ENCODE data around the gene HEXB.
"Not testable (repeated sequence)": the region's sequence is repeated elsewhere in the genome, so short reads cannot be mapped to it uniquely, and the experiment has no call there.

HEXB gene

GRCh38 chr5:74725331-74725730 is 40.3 kb downstream of the HEXB start:
- no peak for FAIRE-seq

DNA sequence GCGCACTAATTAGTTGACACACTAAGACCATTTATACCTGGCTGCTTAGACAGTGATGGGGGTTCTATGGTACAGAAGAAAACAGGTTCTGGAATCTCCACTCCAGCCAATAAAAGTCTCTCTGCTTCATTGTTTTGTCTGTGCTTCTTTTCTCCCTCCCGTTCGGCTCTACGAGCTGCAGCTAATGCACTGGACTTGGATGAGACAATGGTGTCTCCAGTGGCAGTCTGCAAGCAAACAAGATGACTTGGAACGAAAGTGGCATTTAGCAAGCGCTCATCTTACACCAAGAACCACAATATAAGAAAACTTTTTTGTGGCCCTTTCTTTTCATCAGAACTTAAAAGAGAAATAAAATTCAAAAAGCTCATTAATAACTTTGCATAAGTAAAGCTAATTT is 51.7 kb downstream of the HEXB start:
- FAIRE-seq (no peak), DNase-seq (ENCODE audit: low spot score) (no peak)

More at GRCh38 chr5:74725331-74725730, 40.3 kb downstream of the HEXB start:
- no peak for DNase-seq (ENCODE audit: low spot score)

- FAIRE-seq (no peak), DNase-seq (ENCODE audit: low spot score) (no peak)
Measured at GRCh38 chr5:74738406-74738805, 53.4 kb downstream of the HEXB start.

GRCh38 chr5:74748742-74749141 is 63.7 kb downstream of the HEXB start:
- FAIRE-seq; DNase-seq (ENCODE audit: low spot score): not testable (repeated sequence)

DNA sequence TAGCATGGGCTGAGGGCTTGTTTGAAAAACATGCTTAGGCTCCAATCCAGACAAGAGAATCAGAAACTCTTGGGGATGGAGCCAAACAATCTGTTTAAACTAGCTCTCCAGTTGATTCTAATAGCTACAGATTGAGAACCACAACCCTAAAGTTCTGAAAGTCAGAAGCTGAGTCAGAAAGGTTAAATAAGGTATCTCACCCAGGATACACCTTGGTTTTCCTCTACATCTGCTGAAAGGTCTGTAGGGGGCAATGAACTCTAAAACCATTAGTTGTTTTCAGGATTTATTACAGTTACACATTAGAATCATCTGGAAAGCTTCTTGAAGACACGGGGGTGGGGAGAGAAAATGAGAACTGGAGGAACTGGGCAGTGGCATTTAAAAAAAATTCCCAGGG is 76.2 kb downstream of the HEXB start:
- FAIRE-seq = peak; percentile 77

DNA sequence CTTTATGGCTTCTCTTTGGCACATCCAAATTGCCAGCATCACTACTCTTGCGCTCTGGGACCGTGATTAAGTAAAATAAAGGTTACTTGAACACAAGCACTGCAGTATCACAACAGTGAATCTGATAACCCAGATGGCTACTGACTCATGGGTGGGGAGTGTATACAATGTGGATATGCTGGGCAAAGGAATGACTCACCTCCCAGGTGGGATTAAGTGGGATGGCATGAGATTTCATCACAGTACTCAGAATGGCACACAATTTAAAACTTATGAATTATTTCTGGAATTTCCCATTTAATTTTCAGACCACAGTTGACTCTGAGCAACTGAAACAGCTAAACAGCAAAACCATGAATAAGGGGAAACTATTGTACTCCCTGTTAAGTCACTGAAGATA is 77.6 kb downstream of the HEXB start:
- peak; percentile 87 for FAIRE-seq

More for the DNA sequence above, 76.2 kb downstream of the HEXB start:
- peak; percentile 29 for DNase-seq (ENCODE audit: low spot score)

GRCh38 chr5:74763504-74763903 is 78.5 kb downstream of the HEXB start:
- no peak for FAIRE-seq
- DNase-seq (ENCODE audit: low spot score) = no peak

More for the DNA sequence above, 77.6 kb downstream of the HEXB start:
- peak; percentile 81 for DNase-seq (ENCODE audit: low spot score)

GRCh38 chr5:74765201-74765600 is 80.2 kb downstream of the HEXB start:
- DNase-seq (ENCODE audit: low spot score) (no peak), FAIRE-seq (no peak)

GRCh38 chr5:74765929-74766328 is 80.9 kb downstream of the HEXB start:
- no peak for FAIRE-seq
- DNase-seq (ENCODE audit: low spot score) = no peak

DNA sequence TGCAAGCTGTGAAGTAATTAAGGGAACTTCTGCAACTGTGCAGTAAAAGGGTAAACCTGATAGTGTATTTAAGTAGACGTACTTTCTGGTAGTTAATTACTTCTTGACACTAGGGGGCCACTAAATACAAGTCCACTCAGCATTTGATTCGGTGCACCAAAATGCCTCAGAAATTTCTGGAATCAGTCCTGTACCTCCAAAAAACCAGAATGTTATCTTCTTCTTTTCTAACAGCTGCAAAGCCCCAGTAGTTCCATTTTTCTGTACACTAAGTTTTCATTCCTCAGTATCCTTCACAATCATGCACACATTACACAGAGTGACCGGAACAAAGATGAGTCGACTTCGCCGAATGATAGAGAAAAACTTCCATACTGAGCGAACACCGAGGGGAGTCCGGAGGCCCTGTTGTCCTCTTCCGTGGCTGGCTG is 81.4 kb downstream of the HEXB start:
- no peak for FAIRE-seq
- DNase-seq (ENCODE audit: low spot score) = peak; percentile 14

- FAIRE-seq (no peak), DNase-seq (ENCODE audit: low spot score) (peak; percentile 63)
Measured at GRCh38 chr5:74766849-74767578, 82.0 kb downstream of the HEXB start, which contains the start of the genes GFM2 and NSA2. Gene GFM2, minus strand, starts transcription at chr5:74767117. Its CDS starts 3,375 bp downstream, at chr5:74763742. Gene NSA2, plus strand, starts transcription at chr5:74767249. Its CDS starts 112 bp downstream, at chr5:74767361.

GRCh38 chr5:74767579-74767913 is 82.5 kb downstream of the HEXB start:
- DNase-seq (ENCODE audit: low spot score) (no peak), FAIRE-seq (no peak)

Data from RCC 7860 (cell line).